Lower leg skin (tissue), 3 donors: Measurements from ENCODE around the gene F7.

ENCODE experiments used
- CTCF ChIP-seq, 3 donors: fragments of 450-650 bp; IDR thresholded peaks; one replicate each; pipeline ENCODE4 v1.5.1; 2016; ENCODE audit warnings: antibody characterized with exemption in 3 of 3, mild to moderate bottlenecking in 3 of 3, moderate library complexity in 2 of 3
- POLR2A ChIP-seq, 2 donors: fragments of 450-650 bp; IDR thresholded peaks; one replicate each; pipeline ENCODE4 v1.6.1; 2016 to 2017; ENCODE audit warnings: antibody characterized with exemption in 2 of 2, mild to moderate bottlenecking in 1 of 2, moderate library complexity in 1 of 2

- TF ChIP-seq POLR2A (IDR thresholded peaks at IDR 0.05) (no peak), CTCF (IDR thresholded peaks at IDR 0.05) (no peak)
Measured at GRCh38 chr13:113090806-113091205, 14.8 kb upstream of the F7 start.
